OCI-LY7 (cell line): ENCODE results near the gene TMEM164.

Experiments
- CTCF ChIP-seq: fragments of 200-600 bp; sonication (generic); conservative IDR thresholded peaks from 2 replicates; pipeline ENCODE4 v1.5.1; 2014; ENCODE audit warnings: mild to moderate bottlenecking, antibody characterized with exemption, low read length, moderate library complexity, mixed read lengths
- EZH2phosphoT487 ChIP-seq: fragments of 200-600 bp; sonication (generic); IDR thresholded peaks from 2 replicates; pipeline ENCODE4 v1.6.1; 2018; ENCODE audit warnings: low read depth, borderline replicate concordance, mild to moderate bottlenecking, mixed run types, antibody characterized with exemption, low read length, moderate library complexity, mixed read lengths

- TF ChIP-seq CTCF (no peak), EZH2phosphoT487 (no peak)
Measured at GRCh38 chrX:110020536-110020935, 17.6 kb downstream of the TMEM164 start.
